ENCODE data around the gene MAD2L1.

MAD2L1 gene

DNA sequence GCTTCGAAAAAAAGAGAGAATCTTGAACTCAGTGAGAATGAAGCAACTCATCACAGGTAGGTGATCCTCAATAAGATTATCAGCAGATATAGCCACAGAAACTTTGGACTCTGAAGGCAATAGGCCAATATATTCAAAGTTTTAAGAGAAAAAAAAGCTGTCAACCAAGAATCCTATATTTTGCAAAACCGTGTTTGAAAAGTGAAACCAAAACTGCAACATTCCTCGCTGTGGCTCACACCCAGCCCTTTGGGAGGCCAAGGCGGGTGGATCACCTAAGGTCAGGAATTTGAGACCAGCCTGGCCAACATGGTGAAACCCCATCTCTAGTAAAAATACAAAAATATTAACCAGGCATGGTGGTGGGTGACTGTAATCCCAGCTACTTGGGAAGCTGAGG lies 22.8 kb downstream of the MAD2L1 start:
- H3K4me1 Mint-ChIP-seq (ENCODE audit: low read depth) = no peaks in the 10 kb centered on the region
- H3K36me3 Mint-ChIP-seq (ENCODE audit: low read depth) = no peaks in the 10 kb centered on the region
- H3K27me3 Mint-ChIP-seq = peaks cover 5% of the 10 kb centered on the region
- no peak overlapping the region for H3K4me3 Mint-ChIP-seq
- H3K27ac Mint-ChIP-seq = no peak overlapping the region
- peaks cover 6% of the 10 kb centered on the region for H3K9me3 Mint-ChIP-seq

DNA sequence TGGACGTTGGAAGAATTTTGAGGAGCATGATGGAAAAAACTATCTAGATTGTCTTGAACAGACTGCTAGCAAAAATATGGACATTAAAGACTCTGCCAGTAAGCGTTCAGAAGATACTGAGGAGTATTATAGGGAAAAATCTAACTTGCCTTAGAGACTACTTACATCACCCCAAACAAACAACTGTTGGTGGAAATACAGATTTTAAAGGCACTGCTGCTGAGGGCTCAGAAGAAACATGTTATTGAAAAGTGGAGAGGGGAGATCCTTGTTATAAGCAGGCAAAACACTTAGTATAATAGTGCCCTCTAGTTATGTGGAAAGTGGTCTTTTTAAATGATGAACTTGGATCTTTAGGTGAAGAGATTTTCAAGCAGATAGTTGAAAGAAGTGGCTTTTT lies 29.2 kb downstream of the MAD2L1 start:
- H3K27me3 Mint-ChIP-seq = peaks cover 29% of the 10 kb centered on the region
- H3K4me3 Mint-ChIP-seq = no peak overlapping the region
- H3K4me1 Mint-ChIP-seq (ENCODE audit: low read depth) = no peaks in the 10 kb centered on the region
- no peaks in the 10 kb centered on the region for H3K9me3 Mint-ChIP-seq
- H3K36me3 Mint-ChIP-seq (ENCODE audit: low read depth) = no peaks in the 10 kb centered on the region
- no peak overlapping the region for H3K27ac Mint-ChIP-seq

DNA sequence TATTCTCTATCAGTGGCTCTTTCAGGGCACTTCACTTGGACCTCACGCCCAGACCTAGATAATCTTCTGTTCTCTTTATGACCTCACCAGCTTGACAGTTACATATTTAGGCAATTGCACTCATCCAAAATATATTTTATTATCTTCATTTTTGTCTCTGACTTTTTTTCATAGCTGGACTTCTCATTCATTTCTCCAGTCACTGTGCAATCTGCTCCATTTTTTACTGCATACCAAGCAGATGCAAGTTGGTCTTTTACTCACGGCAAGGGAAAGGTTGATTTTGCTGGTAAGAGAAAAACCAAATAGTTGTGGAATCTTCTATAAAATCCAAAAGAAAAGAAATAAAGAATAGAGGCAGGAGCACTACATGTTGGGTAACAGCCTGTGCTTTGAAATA lies 31.7 kb downstream of the MAD2L1 start:
- peaks cover 38% of the 10 kb centered on the region for H3K27me3 Mint-ChIP-seq
- H3K4me1 Mint-ChIP-seq (ENCODE audit: low read depth) = no peaks in the 10 kb centered on the region
- no peaks in the 10 kb centered on the region for H3K36me3 Mint-ChIP-seq (ENCODE audit: low read depth)
- H3K4me3 Mint-ChIP-seq = no peak overlapping the region
- H3K9me3 Mint-ChIP-seq = no peaks in the 10 kb centered on the region
- H3K27ac Mint-ChIP-seq = no peak overlapping the region

DNA sequence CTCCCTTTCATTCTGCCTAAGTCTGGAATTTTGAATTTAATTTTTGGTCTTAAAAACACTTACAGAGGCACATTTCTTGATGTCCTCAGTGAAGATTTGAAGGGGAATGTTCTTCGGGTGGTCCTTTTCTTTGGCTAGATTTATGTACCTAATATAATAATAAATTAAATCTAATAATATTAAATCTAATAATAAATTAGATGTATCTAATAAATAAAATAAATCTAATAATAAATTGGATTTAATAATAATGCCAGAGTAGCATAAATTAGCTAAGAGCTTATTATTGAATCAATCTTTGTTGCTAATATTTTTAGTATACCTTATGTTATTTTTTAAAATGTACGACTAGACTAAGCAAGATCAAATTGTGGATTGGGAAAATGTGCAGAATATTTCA lies 39.8 kb downstream of the MAD2L1 start:
- Mint-ChIP-seq H3K4me1 (ENCODE audit: low read depth) (no peaks in the 10 kb centered on the region), H3K36me3 (ENCODE audit: low read depth) (no peaks in the 10 kb centered on the region), H3K27me3 (peaks cover 15% of the 10 kb centered on the region), H3K9me3 (no peaks in the 10 kb centered on the region), H3K27ac (no peak overlapping the region), H3K4me3 (no peak overlapping the region)

DNA sequence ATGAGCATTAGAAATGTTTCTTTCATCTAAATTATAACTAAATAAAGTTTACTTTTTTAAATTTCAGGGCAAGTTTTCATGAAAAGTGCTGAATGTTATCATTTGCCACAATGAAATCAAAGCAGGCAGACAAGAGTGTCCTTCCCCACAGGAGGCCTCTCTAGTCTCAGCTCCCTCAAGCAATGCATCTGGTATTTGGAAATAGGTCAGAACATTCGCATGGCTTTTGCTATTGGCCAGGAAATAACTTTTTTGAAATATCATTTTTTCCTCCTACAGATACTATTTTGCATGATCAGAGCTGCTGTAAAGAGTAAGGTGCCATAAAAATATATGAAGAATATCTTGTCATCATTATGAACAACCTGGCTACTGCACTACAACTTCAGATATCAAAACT lies 41.1 kb downstream of the MAD2L1 start:
- H3K36me3 Mint-ChIP-seq (ENCODE audit: low read depth) = no peaks in the 10 kb centered on the region
- no peaks in the 10 kb centered on the region for H3K9me3 Mint-ChIP-seq
- no peaks in the 10 kb centered on the region for H3K4me1 Mint-ChIP-seq (ENCODE audit: low read depth)
- no peak overlapping the region for H3K27ac Mint-ChIP-seq
- H3K4me3 Mint-ChIP-seq = no peak overlapping the region
- H3K27me3 Mint-ChIP-seq = peaks cover 16% of the 10 kb centered on the region

DNA sequence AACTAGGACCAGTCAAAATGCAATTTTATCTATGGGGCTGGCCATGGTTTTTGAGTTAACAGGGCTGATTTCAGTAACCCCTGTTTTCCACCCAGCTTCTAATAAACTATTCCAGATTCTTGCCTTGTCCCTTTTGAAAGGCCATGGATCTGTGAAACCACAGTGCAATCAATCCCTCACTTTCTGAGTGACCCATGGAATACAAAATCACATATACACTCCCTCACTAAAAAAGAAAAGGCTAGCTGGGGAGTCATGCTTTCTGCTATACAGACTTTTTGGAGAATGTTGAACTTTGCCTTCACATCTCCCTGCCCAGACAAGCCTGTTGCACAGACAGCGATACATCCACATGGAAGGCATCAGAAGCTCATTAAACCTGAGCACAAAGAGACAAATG lies 47.9 kb downstream of the MAD2L1 start:
- Mint-ChIP-seq H3K4me1 (ENCODE audit: low read depth) (no peaks in the 10 kb centered on the region), H3K9me3 (no peaks in the 10 kb centered on the region), H3K27ac (no peak overlapping the region), H3K4me3 (no peak overlapping the region), H3K36me3 (ENCODE audit: low read depth) (no peaks in the 10 kb centered on the region), H3K27me3 (peaks cover 22% of the 10 kb centered on the region)

DNA sequence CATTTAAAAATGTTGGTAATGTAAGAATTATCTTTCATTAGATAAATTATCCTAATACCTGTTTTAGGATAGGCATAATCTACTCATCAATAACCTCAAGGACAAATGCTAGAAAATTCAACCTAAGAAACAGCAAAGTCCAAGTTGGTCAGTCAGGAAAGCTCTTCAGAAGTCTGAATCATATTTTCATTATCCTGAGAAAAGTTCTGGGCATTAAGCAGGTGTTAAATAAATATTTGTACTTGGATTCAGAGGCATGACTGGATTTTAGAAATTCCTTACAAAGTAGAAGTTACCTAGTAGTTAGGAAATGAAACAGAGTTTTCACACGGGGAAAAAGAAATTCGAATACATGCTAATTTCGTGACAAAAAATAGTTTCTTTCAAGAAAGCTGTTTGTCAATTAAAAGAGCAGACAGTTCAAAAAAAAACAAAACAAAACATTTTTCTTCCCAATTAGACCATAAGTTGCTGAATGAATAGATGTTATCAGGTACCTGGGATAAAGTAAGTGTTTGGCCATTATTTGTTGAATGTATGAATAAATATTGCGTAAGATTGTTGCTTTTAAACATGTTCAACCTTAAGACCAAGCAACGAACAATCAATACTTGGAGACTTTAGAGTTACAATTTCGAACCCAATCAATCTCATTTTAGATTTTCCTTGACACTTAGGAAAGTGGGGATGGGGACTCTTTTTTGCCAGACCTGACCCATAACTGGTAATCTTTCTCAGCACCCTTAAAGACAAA lies 48.5 kb downstream of the MAD2L1 start:
- no peak overlapping the region for H3K4me3 Mint-ChIP-seq
- H3K27ac Mint-ChIP-seq = no peak overlapping the region
- H3K4me1 Mint-ChIP-seq (ENCODE audit: low read depth) = no peaks in the 10 kb centered on the region
- no peaks in the 10 kb centered on the region for H3K9me3 Mint-ChIP-seq
- no peaks in the 10 kb centered on the region for H3K36me3 Mint-ChIP-seq (ENCODE audit: low read depth)
- peaks cover 22% of the 10 kb centered on the region for H3K27me3 Mint-ChIP-seq

DNA sequence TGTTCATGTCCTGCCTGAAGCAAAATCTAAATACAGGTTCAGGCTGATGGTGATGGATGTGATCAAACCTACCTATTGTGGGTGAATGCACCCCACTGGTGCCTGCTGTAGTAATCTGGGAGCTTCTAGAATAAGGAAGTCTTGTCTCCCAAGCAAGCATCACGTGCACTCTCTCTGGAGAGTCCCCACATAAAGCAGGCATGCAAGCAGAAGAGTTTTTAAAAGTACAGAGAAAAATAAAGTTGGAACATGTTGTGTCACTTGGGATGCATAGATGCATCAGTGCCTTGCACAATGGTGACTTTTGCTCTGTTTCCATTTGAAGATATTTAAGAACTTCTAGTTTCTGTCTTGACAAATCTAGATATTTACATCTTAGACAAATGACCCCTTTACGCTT lies 54.9 kb downstream of the MAD2L1 start:
- H3K27me3 Mint-ChIP-seq = peaks cover 16% of the 10 kb centered on the region
- H3K27ac Mint-ChIP-seq = no peak overlapping the region
- no peaks in the 10 kb centered on the region for H3K9me3 Mint-ChIP-seq
- H3K4me3 Mint-ChIP-seq = no peak overlapping the region
- H3K4me1 Mint-ChIP-seq (ENCODE audit: low read depth) = no peaks in the 10 kb centered on the region
- H3K36me3 Mint-ChIP-seq (ENCODE audit: low read depth) = no peaks in the 10 kb centered on the region

DNA sequence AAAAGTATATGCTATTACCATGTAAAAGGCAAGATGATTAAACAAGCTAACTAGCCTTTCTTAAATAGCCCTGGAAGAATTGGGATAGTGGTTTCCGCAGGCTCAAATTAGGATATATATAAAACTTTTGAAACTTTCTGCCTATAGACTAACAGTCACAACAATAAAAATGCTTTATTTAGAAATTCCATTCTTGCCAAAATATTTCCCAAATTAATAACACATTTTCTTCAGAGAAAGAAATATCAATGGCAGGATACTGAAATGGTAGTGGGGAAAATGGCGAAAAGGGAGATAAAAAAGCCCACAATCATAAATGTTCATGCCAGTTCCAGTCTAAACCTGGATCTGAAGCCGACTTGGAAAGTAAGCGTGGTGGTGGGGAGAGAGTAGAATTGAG lies 56.0 kb downstream of the MAD2L1 start:
- Mint-ChIP-seq H3K4me1 (ENCODE audit: low read depth) (no peaks in the 10 kb centered on the region), H3K9me3 (no peaks in the 10 kb centered on the region), H3K4me3 (no peak overlapping the region), H3K27me3 (peaks cover 8% of the 10 kb centered on the region), H3K27ac (no peak overlapping the region), H3K36me3 (ENCODE audit: low read depth) (no peaks in the 10 kb centered on the region)

DNA sequence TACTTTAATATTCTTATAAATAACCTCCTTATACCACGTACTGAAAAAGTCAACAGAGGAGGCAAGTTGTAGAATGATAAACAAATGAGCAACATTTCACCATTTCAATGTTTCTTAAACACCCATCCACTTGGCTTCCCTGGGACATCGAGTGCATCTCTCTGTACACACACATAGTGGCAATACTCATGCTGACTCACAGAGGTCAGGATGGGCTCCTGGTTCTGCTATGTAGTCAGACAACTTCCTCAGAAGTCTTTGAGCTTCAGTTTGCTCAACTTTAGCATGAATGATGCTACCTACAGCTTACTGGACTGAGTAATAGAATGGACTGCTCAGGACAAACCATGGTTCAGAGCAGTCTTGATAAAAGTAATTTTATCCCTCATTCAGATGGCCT lies 56.9 kb downstream of the MAD2L1 start:
- Mint-ChIP-seq H3K9me3 (no peaks in the 10 kb centered on the region), H3K27ac (no peak overlapping the region), H3K4me3 (no peak overlapping the region)

DNA sequence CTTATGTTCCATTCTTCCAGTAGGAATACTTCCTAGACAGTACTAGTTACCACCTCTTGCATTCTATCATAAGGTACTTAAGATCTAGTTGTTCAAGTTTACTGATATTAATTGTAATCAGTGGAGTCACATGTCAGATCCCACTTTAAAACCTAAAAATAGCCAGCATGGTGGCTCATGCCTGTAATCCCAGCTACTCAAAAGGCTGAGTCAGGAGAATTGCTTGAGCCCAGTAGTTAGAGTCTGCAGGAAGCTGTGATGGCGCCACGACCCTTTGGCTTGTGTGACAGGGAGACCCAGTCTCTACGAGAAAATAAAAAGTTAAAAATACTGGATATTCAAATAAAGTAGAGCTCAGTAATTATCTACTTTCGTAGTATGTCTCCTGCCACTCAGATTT lies 57.7 kb downstream of the MAD2L1 start:
- no peak overlapping the region for H3K27ac Mint-ChIP-seq
- no peak overlapping the region for H3K4me3 Mint-ChIP-seq
- H3K4me1 Mint-ChIP-seq (ENCODE audit: low read depth) = no peaks in the 10 kb centered on the region
- no peaks in the 10 kb centered on the region for H3K27me3 Mint-ChIP-seq
- no peaks in the 10 kb centered on the region for H3K36me3 Mint-ChIP-seq (ENCODE audit: low read depth)
- H3K9me3 Mint-ChIP-seq = no peaks in the 10 kb centered on the region

More for the DNA sequence above, 56.9 kb downstream of the MAD2L1 start:
- H3K27me3 Mint-ChIP-seq = no peaks in the 10 kb centered on the region
- H3K36me3 Mint-ChIP-seq (ENCODE audit: low read depth) = no peaks in the 10 kb centered on the region
- H3K4me1 Mint-ChIP-seq (ENCODE audit: low read depth) = no peaks in the 10 kb centered on the region

DNA sequence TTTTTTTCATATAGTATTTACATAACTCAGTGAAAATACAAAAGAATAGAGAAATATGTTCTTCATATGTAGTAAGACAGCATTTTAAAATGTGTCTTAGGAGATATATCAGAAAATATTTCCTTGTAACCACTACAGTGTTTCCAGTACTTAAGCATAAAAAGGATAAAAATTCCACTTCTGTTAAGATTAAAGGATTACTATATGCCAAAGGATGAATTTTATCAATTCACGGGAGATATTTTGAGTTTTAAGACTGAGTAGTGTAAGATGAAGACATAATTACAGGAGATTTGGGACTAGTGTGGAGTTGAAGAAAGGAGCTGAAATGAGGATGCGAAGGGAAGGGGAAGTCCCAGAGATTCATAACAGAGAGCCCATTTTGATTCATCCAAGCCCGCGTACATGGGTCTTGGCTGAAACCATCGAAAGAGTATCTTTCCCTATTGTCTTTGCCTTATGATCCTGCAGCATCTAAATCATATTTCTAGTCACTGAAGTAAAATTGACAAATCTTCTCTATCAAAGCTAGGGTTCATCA lies 58.7 kb downstream of the MAD2L1 start:
- no peak overlapping the region for H3K27ac Mint-ChIP-seq
- H3K36me3 Mint-ChIP-seq (ENCODE audit: low read depth) = no peaks in the 10 kb centered on the region
- no peak overlapping the region for H3K4me3 Mint-ChIP-seq
- H3K27me3 Mint-ChIP-seq = no peaks in the 10 kb centered on the region
- no peaks in the 10 kb centered on the region for H3K4me1 Mint-ChIP-seq (ENCODE audit: low read depth)
- no peaks in the 10 kb centered on the region for H3K9me3 Mint-ChIP-seq

DNA sequence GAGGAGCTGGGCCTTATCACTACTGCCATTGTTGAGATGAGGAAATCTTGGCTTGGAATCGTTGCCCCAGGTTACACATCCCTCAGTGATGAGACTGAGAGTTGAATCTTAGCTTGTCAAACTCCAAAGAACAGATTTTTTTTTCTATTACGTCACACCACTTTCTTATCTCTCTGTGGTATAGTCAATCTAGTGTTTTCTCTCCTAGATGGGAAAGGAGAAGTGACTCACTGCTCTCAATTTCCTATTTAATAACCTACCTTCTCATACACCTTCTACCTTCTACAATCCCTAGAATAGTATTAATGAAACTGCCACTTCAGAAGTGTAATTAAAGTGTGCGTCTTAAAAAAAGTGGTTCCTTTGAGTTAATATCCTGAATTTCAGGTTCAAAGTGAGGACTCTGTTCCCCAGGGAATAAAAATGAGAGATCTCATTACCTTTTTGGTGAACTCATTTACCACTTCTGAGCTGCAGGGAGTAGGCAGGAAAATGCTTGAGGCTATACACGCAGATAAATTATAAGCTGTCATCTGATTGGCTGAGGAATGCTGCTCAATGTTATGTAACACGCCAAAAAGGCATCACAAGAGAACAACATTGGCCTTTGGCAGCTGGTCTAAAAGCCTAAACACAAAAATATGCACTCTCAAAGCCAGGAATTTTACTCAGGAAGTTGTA lies 59.3 kb downstream of the MAD2L1 start:
- Mint-ChIP-seq H3K4me1 (ENCODE audit: low read depth) (no peaks in the 10 kb centered on the region), H3K27ac (no peak overlapping the region), H3K27me3 (no peaks in the 10 kb centered on the region), H3K36me3 (ENCODE audit: low read depth) (no peaks in the 10 kb centered on the region), H3K9me3 (no peaks in the 10 kb centered on the region), H3K4me3 (no peak overlapping the region)

Data from stimulated activated naive CD8-positive, alpha-beta T cell treated with anti-CD3 and anti-CD28 coated beads, Interleukin-15, Interleukin-2, amounts not matched to agents 100 ng/mL and 50 ng/mL, for 24 hours (primary cell).